ENCODE results near the gene PHYKPL.

Gene PHYKPL

DNA sequence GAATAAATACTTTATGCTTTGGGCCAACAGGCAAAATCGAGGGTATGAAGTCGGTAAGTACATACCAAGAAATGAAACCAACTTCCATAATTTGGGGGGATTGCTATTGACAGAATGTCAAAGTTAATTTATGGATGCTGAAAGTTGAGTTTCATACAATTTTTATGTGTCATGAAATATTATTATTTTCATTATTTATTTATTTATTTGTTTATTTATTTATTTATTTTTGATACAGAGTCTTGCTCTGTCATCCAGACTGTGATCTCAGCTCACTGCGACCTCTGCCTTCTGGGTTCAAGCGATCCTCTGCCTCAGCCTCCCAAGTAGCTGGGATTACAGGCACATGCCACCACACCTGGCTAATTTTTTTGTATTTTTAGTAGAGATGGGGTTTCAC is 40.9 kb downstream of the PHYKPL start:
- DNase-seq (ENCODE audit: low spot score) = no peak

DNA sequence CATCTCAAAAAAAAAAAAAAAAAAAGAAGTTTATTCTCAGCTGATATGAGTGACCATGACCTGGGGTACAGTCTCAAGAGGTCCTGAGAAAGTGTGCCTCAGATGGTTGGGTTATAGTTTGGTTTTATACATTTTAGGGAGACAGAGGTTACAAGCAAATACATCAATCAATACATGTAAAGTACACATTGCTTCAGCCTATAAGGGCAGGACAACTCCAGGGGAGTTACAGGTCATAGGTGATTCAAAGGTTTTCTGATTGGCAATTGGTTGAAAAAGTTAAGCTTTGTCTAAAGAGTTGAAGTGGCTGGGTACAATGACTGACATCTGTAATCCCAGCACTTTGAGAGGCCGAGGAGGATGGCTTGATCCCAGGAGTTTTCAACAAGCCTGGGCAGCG is 43.2 kb downstream of the PHYKPL start:
- no peak for DNase-seq (ENCODE audit: low spot score)

DNA sequence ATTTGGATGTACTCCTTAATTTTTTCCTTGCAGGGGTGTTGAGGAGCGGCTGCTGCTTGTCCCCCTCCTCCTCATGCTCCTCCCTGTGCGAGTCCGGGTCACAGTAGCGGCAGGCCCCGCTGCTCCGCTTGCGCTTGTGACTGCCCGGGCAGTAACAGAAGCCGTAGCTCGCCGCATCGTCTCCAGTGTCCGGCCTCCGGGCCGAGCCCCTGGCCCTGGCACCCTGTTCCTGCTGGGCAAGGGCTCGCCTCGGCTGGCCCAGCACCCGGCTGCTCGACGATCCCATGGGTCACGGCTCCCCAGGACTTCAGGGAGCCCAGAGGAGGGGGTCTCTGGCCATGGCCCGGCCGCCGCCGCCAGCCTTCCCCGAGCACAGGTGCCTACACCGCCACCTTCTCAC is 45.6 kb downstream of the PHYKPL start, which contains the start of gene GMCL2:
Gene GMCL2, minus strand, starts transcription at position 358 of the 400 bp plus-strand sequence. Its CDS starts 72 bp downstream, at position 286.
- no peak for DNase-seq (ENCODE audit: low spot score)

DNA sequence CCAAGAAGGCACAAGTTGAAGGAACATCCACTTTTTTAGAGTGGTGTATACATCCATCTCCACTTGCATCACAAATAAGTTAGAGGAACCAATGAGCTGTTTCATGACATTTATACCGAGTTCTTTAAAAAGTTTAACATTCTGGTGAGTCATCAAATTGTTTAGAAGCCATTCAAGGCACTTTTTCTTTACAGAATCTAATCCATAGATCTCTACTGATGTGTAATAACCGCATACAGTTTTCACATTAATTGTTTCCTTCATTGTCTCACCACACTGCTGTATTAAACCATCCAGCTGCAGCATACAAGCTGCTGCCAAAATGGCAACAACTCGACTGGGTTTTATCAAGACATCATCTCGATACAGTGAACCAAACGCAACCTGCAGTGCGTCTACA is 46.2 kb downstream of the PHYKPL start:
- no peak for DNase-seq (ENCODE audit: low spot score)

DNA sequence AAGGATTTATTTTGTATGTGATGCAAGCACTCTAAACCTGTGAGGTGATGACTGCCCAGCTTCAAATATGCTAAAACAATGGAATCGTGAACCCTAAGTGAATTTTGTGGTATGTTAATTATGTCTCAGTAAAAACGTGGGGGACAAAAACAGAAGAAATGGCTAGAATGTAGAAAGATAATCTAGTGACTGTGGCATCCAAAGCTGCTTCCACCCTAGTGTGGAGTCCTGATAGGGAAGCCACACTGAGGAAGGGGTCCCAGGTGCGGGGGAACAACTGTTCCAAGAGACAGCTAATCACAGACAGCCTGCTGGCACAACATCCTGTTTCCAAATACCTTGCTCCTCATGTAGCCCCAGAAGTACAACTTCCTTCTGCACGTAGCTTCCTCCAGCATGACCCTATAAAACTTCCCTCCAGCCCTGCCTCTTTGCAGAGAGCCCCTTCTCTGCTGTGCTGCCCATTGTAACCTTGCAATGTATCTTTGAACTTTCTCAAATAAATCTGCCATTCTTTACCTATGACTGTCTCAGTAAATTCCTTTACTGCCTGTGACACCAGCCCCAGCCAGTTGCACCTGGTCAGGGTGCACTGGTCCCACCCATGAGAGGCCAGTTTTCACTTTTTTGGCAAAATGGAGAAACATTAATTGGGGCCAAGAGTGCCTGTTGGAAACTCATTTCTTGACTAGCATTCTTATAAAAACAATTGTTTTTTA is 50.3 kb downstream of the PHYKPL start:
- no peak for DNase-seq (ENCODE audit: low spot score)

DNA sequence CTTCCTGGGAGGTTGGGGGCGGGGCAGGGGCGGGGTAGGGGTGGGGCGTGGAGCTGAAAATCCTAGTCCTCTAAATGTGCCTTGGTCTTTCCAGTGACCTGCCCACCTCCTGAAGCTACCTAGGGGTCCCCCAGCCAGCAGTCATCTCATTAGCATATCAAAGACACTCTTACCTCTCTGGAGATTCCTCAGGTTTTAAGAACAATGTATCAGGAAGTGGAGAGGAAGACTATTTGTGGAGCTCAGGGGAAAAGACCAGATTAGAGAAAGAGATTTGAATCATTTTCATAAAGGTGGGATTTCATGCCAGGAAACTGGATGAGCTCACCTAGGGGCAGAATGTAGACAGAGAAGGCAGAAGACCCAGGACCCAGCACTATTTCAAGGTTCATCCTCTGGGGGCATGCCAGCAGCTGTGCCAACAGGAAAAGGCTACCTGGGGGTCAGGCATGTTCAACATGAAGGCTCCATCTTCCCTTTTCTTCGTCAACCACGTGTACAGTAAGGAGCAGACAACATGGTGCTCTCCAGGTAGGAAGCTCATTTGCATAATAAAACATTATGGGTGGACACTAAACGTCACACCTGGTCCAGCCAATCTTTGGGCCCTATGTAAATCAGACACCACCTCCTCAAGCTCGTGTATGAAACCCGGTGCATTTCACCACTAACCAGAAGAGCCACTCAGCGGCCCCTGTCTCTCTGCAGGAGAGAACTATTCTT is 52.3 kb downstream of the PHYKPL start:
- no peak for DNase-seq (ENCODE audit: low spot score)

DNA sequence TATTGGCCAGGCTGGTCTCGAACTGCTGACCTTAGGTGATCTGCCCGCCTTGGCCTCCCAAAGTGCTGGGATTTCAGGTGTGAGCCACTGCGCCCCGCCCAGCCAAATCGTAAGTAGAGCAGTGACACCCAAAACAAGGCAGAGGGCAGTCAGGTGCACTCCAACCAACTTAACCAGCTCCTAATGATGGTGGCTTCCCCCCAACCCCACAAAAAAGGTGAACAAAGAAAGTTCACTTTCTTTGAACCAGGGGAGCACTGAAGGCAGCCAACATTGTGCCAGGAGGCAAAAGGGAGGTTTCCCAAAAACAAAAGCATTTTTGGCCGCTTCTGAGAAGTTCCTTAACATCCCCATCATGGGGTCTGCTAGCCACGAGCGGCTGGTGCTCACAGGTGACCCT is 55.0 kb downstream of the PHYKPL start:
- DNase-seq (ENCODE audit: low spot score) = no peak

DNA sequence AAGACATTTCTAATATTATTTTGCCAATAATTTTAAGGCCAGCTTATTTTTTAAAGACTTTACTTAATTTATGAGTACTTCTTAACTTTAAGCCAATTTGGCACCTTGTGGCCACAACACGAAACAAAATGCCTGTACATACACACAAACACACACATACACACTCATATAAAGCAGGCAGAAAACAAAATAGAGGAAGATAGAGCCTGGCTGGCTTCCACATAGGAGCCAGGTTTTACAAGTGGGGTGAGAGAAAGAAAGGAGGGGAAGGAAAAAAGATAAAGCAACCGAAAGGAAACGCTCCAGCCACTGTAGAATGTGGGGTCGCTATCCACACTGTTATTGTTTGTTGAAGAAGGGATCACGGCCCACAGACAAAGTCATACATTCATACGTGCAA is 55.8 kb downstream of the PHYKPL start:
- no peak for DNase-seq (ENCODE audit: low spot score)

DNA sequence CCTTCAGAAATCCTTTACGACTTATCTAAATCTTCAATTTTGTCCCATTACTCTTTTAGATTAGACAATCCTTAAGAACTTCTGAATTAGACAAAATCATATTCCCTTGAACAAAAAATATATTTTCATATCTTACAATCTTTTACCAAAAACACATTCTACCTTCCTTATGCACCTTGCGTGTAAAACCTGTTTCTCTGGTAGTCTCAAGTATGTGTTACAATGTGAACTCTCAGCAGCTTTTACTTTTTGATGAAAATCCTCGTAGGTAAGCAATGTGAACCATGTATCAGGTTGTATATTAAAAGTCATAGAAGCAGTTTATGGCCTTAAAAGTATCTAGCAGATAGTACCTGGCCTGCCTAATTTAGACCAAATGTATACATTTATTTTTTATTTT is 58.1 kb downstream of the PHYKPL start:
- no peak for DNase-seq (ENCODE audit: low spot score)

DNA sequence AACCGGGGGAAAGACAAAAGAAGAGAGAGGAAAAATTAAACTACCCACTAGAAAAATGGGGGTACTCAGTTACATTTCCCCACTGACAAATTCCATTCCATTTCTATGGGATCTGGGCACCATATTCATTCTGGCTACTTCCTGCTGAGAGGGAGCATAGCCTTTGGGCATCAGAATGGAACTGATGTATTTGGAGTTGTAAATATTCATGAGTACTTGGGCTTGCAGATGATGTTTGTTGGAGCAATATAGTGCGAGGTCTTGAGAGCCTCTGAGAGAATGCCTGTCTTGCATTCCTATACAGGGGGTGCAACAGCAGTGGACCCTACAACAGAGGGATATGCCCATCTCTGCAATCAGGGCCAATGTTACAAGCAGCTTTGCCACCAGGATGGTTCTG is 62.1 kb downstream of the PHYKPL start:
- no peak for DNase-seq (ENCODE audit: low spot score)

DNA sequence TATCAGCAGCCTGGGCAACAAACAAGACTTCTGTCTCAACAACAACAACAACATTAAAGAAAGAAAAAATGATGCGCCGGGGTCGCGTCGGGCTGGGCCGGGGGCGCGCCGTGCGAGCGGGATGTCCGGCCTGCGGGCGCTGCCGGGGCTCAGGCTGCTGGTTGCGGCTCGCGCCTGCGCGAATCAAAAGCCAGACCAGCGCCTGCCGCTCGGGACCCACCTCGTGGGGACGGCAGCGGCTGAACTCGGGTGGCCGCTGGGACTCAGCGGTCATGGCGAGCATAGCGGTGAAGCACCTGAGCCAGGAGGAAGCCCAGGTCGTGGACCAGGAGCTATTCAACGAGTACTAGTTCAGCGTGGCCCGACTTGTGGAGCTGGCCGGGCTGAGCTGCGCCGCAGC is 67.0 kb downstream of the PHYKPL start:
- no peak for DNase-seq (ENCODE audit: low spot score)

DNA sequence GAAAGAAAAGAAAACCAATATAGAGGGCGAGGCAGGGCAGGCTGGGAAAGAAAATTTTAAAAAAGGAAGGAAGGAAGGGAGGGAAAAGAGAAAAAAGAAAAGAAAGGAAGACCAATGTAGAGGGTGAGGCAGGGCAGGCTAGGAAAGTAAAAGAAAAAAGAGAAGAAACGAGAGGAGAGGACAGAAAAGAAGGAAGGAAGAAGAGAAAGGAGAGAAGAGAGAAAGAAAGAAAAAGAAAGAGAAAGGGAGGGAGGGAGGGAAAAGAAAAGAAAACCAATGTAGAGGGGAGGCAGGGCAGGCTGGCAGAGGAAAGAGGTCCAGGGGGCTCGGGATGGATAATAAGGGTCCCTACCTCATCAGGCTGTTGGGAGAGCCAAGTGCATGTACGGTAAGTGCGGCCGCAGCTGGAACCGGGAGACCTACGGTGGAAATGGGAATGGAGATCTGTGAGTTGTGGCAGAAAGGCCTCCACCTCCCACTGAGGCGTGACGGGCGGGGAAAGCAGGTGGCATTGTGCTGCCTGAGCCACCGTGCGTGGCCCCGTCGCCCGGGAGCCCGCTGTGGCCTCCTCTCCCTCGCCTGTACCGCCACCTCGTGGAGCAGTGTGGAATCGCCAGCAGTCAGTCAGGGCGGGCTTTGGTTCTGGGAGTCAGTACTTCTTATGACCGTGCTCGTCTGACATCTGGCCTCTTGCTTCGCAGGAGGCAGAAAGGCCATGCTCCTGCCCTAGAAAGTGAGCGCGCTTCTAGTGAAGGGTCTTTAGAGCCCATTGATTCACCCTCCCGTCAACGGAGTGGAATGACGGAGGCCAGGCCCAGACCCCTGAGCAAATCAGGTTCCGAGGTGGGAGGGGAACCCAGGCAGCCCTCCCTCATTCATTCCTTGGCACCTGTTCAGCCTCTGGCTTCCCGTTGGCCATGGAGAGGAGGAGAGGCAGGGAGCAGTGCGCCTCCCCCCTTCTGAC is 68.5 kb downstream of the PHYKPL start:
- DNase-seq (ENCODE audit: low spot score) = peak; percentile 63

DNA sequence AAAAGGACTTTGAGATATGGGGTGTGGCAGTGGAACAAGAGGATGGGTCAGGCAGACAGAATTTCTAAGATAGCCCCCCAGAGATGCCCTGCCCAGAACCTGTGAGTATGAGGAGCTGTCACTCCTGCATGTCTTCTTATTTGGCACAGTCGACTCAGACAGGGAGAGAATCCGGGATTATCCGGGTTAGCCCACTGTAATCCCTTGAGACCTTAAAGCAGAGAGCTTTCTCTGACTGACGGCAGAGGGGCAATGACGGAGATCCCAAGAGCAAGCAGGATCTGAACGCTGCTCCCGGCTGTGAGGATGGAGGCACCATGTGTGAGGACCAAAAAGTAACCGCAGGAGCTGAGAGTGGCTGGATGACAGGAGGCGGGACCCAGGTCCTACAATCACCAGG is 70.1 kb downstream of the PHYKPL start:
- DNase-seq (ENCODE audit: low spot score) = no peak

DNA sequence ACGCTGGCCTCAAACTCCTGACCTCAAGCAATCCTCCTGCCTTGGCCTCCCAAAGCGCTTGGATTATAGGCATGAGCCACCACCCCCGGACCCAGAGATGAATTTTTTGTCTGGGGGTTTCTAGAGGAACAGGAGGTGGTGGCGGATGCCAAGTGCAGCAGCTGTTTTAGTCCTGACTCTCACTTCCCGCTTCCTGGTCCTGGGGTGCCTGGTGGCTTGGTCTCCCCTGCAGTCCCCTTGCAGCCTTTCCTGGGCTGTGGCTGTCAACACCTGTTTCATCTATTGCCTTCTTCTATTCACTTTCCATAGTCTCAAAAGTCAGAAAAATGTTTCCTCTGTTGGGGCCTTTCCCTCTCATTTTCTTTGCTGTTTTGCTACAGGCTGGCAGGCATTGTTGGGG is 72.4 kb downstream of the PHYKPL start:
- no peak for DNase-seq (ENCODE audit: low spot score)

Measured in globus pallidus (tissue), 1 donor.